Thymus (tissue), 14 donors: ENCODE data around the gene USP19. TPM values are rescaled to one million over a fixed set of nuclear protein-coding genes. Genes with fewer than 3 reads are reported as not detected.

Source experiments
- DNase-seq, 9 donors: peaks; one replicate each; pipeline ENCODE4 v3.0.0-alpha.2; 2013; ENCODE audit warnings: low spot score in 9 of 9, low read depth in 6 of 9, missing footprints in 1 of 9
- H3K27ac ChIP-seq, 2 donors: one replicate each; pipeline ENCODE4 v1.5.1; 2013; ENCODE audit warnings: control low read depth in 1 of 2, low read depth in 1 of 2, low read length in 1 of 2, mild to moderate bottlenecking in 1 of 2, moderate library complexity in 1 of 2
- H3K27me3 ChIP-seq, 2 donors: one replicate each; pipeline ENCODE4 v1.5.1; 2013; ENCODE audit warnings: low read length in 1 of 2; ENCODE audit not compliant: control insufficient read depth in 2 of 2, insufficient read depth in 1 of 2
- H3K36me3 ChIP-seq, 2 donors: one replicate each; pipeline ENCODE4 v1.5.1; 2013; ENCODE audit warnings: low read length in 1 of 2, mild to moderate bottlenecking in 1 of 2, moderate library complexity in 1 of 2; ENCODE audit not compliant: control insufficient read depth in 2 of 2, insufficient read depth in 2 of 2
- H3K4me1 ChIP-seq, 2 donors: one replicate each; pipeline ENCODE4 v1.5.1; 2013; ENCODE audit warnings: low read length in 2 of 2; ENCODE audit not compliant: control insufficient read depth in 2 of 2, insufficient read depth in 2 of 2
- H3K4me3 ChIP-seq, 2 donors: one replicate each; pipeline ENCODE4 v1.5.1; 2013; ENCODE audit warnings: low read length in 2 of 2, control low read depth in 1 of 2, mild to moderate bottlenecking in 1 of 2
- H3K9me3 ChIP-seq, 2 donors: one replicate each; pipeline ENCODE4 v1.5.1; 2013; ENCODE audit warnings: low read length in 1 of 2, mild to moderate bottlenecking in 1 of 2; ENCODE audit not compliant: control insufficient read depth in 2 of 2, insufficient read depth in 1 of 2
- WGBS: extraction: QIAGEN DNeasy Blood & Tissue Kit; methylation state at CpG from one replicate; pipeline ENCODE4 v1.1.7; 2013; 5-methylcytosine and 5-hydroxymethylcytosine counted together
- long read RNA-seq, 10 donors: transcript quantifications; one replicate each; lab custom pipeline, GENCODE V29; 2026
- polyA plus RNA-seq: library from polyadenylated mRNA; stranded (reverse); fragments of 200-250 nt; gene quantifications from one replicate; pipeline ENCODE4 v1.2.3, GENCODE V29; 2013
- total RNA-seq: library from RNA; stranded (reverse); fragments of 120-200 nt; gene quantifications from one replicate; pipeline ENCODE4 v1.2.4, GENCODE V29; 2013
- donor health status: healthy.

The USP19 gene, protein sequence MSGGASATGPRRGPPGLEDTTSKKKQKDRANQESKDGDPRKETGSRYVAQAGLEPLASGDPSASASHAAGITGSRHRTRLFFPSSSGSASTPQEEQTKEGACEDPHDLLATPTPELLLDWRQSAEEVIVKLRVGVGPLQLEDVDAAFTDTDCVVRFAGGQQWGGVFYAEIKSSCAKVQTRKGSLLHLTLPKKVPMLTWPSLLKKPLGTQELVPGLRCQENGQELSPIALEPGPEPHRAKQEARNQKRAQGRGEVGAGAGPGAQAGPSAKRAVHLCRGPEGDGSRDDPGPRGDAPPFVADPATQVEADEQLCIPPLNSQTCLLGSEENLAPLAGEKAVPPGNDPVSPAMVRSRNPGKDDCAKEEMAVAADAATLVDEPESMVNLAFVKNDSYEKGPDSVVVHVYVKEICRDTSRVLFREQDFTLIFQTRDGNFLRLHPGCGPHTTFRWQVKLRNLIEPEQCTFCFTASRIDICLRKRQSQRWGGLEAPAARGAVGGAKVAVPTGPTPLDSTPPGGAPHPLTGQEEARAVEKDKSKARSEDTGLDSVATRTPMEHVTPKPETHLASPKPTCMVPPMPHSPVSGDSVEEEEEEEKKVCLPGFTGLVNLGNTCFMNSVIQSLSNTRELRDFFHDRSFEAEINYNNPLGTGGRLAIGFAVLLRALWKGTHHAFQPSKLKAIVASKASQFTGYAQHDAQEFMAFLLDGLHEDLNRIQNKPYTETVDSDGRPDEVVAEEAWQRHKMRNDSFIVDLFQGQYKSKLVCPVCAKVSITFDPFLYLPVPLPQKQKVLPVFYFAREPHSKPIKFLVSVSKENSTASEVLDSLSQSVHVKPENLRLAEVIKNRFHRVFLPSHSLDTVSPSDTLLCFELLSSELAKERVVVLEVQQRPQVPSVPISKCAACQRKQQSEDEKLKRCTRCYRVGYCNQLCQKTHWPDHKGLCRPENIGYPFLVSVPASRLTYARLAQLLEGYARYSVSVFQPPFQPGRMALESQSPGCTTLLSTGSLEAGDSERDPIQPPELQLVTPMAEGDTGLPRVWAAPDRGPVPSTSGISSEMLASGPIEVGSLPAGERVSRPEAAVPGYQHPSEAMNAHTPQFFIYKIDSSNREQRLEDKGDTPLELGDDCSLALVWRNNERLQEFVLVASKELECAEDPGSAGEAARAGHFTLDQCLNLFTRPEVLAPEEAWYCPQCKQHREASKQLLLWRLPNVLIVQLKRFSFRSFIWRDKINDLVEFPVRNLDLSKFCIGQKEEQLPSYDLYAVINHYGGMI (N-terminal part only)
- 31.5 TPM for total RNA-seq
- polyA plus RNA-seq, result 25.2 TPM
- long read RNA-seq, donor 1, result 0 reads
- long read RNA-seq, donor 2, full-length matches to known transcripts, result 1 of 1 reads
- long read RNA-seq, donor 2, partial matches to known transcripts, result 0 of 1 reads
- long read RNA-seq, donor 2, other reads (novel, unspliced or antisense), result 0 of 1 reads
- long read RNA-seq, donor 3, partial matches to known transcripts, result 0 of 1 reads
- long read RNA-seq, donor 3, other reads (novel, unspliced or antisense), result 0 of 1 reads
- long read RNA-seq, donor 4, full-length matches to known transcripts, result 1 of 8 reads
- long read RNA-seq, donor 4, partial matches to known transcripts, result 7 of 8 reads
- long read RNA-seq, donor 4, other reads (novel, unspliced or antisense), result 0 of 8 reads
- long read RNA-seq, donor 5, full-length matches to known transcripts, result 1 of 1 reads
- long read RNA-seq, donor 5, partial matches to known transcripts, result 0 of 1 reads
- long read RNA-seq, donor 5, other reads (novel, unspliced or antisense), result 0 of 1 reads
- long read RNA-seq, donor 6, result 0 reads
- long read RNA-seq, donor 7, result 0 reads
- long read RNA-seq, donor 8, full-length matches to known transcripts, result 1 of 1 reads
- long read RNA-seq, donor 8, partial matches to known transcripts, result 0 of 1 reads
- long read RNA-seq, donor 8, other reads (novel, unspliced or antisense), result 0 of 1 reads
- long read RNA-seq, donor 9, full-length matches to known transcripts, result 1 of 1 reads
- long read RNA-seq, donor 9, partial matches to known transcripts, result 0 of 1 reads
- long read RNA-seq, donor 9, other reads (novel, unspliced or antisense), result 0 of 1 reads
- long read RNA-seq, donor 10, result 0 reads

DNA sequence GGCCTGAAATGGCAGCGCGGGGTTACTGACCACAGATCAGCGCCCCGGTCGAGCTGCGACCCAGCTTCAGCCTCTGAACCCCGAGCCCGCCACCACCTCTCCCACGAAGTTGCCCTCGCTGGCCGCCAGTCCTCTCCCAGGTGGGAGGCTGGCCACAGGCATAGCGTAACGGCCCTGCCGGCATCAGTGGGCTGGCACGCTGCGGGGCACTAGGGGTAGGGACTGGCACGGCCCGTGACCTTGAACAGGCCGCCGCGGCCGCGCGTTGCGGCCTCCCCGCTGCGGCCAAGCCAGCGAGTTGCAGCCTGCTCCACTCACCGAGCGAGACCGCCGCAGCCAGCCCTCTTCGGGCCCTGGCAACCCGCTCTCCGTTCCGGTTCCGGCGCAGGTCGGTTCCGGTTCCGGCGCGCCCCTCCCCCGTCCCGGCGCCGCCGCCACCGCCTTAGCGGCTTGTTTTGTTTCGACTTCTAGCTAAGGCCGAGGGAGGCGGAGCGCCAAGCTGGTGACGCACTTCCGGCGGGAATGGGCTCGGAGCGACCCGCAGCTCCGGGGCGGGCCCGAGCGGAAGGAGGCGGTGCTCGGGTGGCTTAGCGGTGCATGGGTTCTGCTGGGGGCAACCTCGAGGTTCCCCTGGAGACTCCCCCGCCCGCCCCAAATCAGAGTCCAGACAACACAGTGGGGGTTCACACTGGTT lies at the start of gene USP19:
Gene USP19, minus strand, starts transcription at position 386 of the 694 bp plus-strand sequence. CDS start 1,678 bp downstream, outside the sequence.
- peak; percentile 87 to 96 (median 89) for DNase-seq

DNA sequence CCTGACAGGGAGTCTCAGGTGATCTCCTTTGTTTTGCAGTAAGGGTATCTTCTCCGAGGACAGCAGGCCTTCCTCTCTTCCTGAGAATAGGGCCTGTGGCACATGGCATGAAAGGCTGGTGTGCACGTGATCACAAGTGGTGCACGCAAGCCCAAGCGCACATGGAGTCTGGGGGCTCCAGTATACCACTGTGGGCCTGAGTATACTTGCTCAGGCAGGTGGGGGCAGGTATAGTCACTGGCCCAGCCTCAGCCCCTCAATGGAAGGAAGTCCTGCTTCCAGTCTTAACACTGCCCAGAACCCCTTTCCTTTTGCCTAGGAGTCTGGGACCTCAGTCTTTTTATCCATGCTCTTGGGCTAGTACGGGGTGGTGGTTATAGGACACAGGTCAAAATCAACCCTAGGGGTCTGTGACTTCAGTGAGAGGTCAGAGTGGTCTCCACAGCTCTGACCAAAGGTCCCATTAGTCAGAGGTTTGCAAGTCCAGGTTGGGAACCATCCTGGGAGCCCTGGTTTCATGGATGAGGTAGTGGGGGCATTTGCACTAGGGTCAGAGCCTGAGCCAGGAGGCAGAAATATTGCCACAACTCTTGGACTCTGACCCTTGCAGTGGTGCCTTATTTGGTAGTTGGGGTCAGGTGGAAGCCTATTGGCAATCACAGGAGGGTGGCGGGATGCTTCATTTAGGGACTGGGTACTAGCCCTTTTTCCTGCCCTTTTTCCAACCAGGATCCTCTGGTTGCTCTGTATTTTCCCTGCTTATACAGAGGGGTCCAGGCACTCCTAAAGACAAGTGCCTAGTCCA lies 46.3 kb upstream of the USP19 start:
- no peak for DNase-seq
- WGBS, result 97% methylated on average over 6 of the region's 6 CpGs
- Histone ChIP-seq H3K4me3 (peak overlapping the region in 1 of 2 donors; percentile 51), H3K27me3 (peaks cover 0 to 16% of the 10 kb centered on the region in 2 donors), H3K4me1 (peaks cover 22 to 44% of the 10 kb centered on the region in 2 donors), H3K36me3 (peaks cover 23 to 26% of the 10 kb centered on the region in 2 donors), H3K9me3 (peaks cover 0 to 9% of the 10 kb centered on the region in 2 donors), H3K27ac (no peak overlapping the region)

More for the DNA sequence above, at the start of gene USP19:
- WGBS, result 1% methylated on average over 70 of the region's 70 CpGs
- Histone ChIP-seq H3K4me1 (peaks cover 16 to 25% of the 10 kb centered on the region in 2 donors), H3K36me3 (peaks cover 33 to 37% of the 10 kb centered on the region in 2 donors), H3K27me3 (no peaks in the 10 kb centered on the region), H3K4me3 (peak within 1 kb of the TSS; percentile 90 to 98), H3K9me3 (no peaks in the 10 kb centered on the region), H3K27ac (peak within 1 kb of the TSS; percentile 96 to 97)

DNA sequence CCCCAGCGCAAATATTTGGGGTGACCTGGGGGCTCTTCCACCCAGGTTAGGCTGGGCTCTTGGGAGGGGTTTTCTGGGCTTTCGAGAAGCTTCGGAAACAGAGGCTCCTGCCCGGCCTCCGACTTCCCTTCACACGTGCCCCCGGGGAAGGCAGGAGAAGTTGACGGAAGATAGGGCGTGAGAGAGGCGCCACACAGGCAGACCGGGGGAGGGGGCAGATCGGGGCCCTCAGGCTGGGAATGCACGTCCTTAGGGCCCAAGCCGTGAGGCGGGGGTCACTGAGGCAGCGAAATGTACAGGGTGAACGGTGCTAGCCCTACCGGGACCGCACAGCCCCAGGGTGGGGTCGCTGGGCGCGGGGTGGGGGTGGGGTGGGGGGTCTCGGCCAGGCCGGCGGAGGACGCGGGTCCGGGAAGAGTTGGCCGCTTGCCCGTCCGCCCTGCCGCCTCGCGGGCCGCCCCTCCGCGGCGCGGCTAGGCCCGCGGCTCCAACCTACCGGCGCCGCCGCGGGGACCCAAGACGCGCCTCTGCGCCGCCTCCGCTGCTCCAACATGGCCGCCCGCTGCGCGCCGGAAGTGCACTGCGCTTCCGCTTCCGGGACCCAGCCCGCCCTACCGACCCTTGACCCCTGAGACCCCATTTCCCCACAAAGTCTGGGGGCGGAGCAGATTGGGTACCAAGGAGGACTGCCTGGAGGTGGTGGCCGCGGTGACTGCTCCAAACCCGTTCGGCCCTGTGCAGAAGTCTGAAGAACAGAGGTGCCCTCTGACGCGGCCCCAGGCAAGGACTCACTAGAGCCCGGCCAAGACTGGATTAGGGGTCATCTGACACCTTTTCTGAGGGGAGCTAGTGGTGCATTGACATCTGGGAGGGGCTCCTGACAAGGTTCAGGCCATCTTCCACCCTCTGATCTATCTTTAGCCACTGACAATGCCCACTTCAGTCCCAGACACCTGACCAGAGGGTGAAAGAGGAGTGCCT lies 45.4 kb upstream of the USP19 start, which contains the start of gene CCDC71:
Gene CCDC71, minus strand, starts transcription at position 561 of the 981 bp plus-strand sequence. CDS start 2,123 bp downstream, outside the sequence.
- H3K27me3 ChIP-seq, result peaks cover 0 to 7% of the 10 kb centered on the region in 2 donors
- H3K36me3 ChIP-seq, result peaks cover 32 to 34% of the 10 kb centered on the region in 2 donors
- 8% methylated on average over 69 of the region's 69 CpGs for WGBS
- peaks cover 0 to 9% of the 10 kb centered on the region in 2 donors for H3K9me3 ChIP-seq
- H3K4me3 ChIP-seq, result peak within 1 kb of the TSS; percentile 89
- peak within 1 kb of the TSS; percentile 51 to 71 for H3K27ac ChIP-seq
- peaks cover 21 to 41% of the 10 kb centered on the region in 2 donors for H3K4me1 ChIP-seq
- peak in 7 of 9 donors; percentile 47 to 85 (median 65) for DNase-seq

DNA sequence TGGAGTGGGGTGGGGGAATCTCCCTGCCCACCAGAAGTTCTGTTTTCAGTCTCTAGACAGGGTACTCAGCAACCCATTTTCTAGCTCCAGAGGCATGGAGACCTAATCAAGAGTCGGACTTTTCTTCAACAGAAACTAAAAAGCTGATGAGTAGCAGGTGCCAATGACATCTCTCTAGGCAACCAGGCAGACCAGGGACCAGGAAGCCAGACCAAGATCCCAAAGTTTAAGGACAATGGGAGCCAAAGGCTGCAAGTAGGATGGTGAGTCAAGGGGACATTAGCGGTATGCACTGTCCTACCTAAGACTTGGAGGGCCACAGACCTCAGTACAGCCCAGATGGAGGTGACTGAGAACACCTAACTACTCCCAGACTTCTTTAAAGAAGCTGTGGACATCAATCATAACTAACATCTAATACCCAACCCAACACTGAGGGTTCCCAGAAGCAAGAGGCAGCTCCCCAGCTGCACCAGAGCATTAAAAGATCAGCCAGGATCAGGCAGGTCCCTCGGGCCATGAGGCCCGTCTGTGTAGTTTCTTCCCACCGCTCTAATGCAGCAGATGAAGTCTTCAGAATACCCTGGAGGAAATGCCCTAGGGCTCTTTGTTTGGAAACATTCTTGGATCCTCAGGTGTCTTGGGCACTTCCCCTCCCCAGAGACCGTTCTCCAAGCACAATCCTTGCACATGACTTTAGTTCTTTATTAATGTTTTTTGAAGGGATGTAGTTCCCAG lies 44.5 kb upstream of the USP19 start:
- no peak overlapping the region for H3K27ac ChIP-seq
- WGBS, result 69% methylated on average over 6 of the region's 6 CpGs
- H3K27me3 ChIP-seq, result peaks cover 0 to 6% of the 10 kb centered on the region in 2 donors
- peaks cover 33 to 34% of the 10 kb centered on the region in 2 donors for H3K36me3 ChIP-seq
- DNase-seq, result no peak
- peaks cover 0 to 9% of the 10 kb centered on the region in 2 donors for H3K9me3 ChIP-seq
- peaks cover 17 to 35% of the 10 kb centered on the region in 2 donors for H3K4me1 ChIP-seq
- peak overlapping the region; percentile 89 for H3K4me3 ChIP-seq

DNA sequence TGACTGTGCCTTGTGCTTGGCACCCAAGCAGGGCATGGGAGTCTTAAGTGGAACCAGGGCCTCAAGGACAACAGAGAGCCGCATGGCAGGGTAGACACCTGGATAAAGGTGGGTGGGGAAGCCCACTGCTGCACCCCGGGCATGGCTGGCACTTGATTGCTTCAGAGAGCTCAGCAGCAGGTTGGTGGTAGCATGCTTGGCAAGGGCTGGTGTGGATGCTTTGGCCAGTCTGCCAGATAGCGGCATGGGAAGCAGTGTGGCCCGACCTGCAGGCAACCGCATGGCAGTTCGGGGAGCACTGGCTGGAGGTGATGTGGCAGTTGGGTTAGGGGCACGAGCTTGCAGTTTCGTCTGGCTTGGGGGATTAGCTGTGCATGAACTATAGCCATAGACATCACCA lies 43.0 kb upstream of the USP19 start:
- H3K4me3 ChIP-seq, result no peak overlapping the region
- peaks cover 33 to 34% of the 10 kb centered on the region in 2 donors for H3K36me3 ChIP-seq
- DNase-seq, result no peak
- H3K27ac ChIP-seq, result no peak overlapping the region
- H3K27me3 ChIP-seq, result peaks cover 0 to 6% of the 10 kb centered on the region in 2 donors
- H3K9me3 ChIP-seq, result peaks cover 0 to 9% of the 10 kb centered on the region in 2 donors
- H3K4me1 ChIP-seq, result peaks cover 17 to 35% of the 10 kb centered on the region in 2 donors
- 96% methylated on average over 8 of the region's 8 CpGs for WGBS
